H1 (cell line): ENCODE results near the gene MAPK1. TPM values are rescaled to one million over a fixed set of nuclear protein-coding genes. Genes with fewer than 3 reads are reported as not detected.

Experiments used
- CTCF ChIA-PET: fragments of 300-600 bp; sonication (Branson Sonifier 250); formaldehyde crosslinking; loops from one replicate; lab custom pipeline; 2021; ENCODE audit not compliant: partially characterized antibody; lab: Charles Lee
- POLR2A ChIA-PET: fragments of 300-600 bp; sonication (Branson Sonifier 250); formaldehyde crosslinking; loops from one replicate; lab custom pipeline; 2021; ENCODE audit warnings: inconsistent platforms; ENCODE audit not compliant: partially characterized antibody; lab: Charles Lee
- DNase-seq, 2 experiments: peaks; one replicate each; pipeline versions ENCODE4 v3.0.0 to v3.0.0-alpha.2; 2010 to 2022; ENCODE audit warnings: low spot score in 2 of 2, low read depth in 1 of 2, mixed read lengths in 1 of 2
- FAIRE-seq: peaks from 2 replicates; lab custom pipeline; 2011; peaks lifted over from hg19 to GRCh38; lab: Jason Lieb, UNC
- H2AFZ ChIP-seq: 2 replicates; pipeline ENCODE4 v1.8.1; 2012; ENCODE audit warnings: low read length, inconsistent platforms
- H2AK5ac ChIP-seq: 2 replicates; pipeline ENCODE4 v1.6.1; 2013; ENCODE audit warnings: low read depth, low read length
- H2BK120ac ChIP-seq: replicated peaks from 2 replicates; pipeline ENCODE3; 2013; ENCODE audit warnings: low read depth, low read length, inconsistent platforms
- H2BK12ac ChIP-seq: 2 replicates; pipeline ENCODE4 v1.6.1; 2013; ENCODE audit warnings: low read depth, low read length
- H2BK15ac ChIP-seq: 2 replicates; pipeline ENCODE4 v1.6.1; 2013; ENCODE audit warnings: low read length
- H2BK20ac ChIP-seq: 2 replicates; pipeline ENCODE4 v1.6.1; 2013; ENCODE audit warnings: low read length
- H2BK5ac ChIP-seq: 2 replicates; pipeline ENCODE4 v1.6.1; 2013; ENCODE audit warnings: low read depth, low read length
- H3K14ac ChIP-seq: 2 replicates; pipeline ENCODE4 v1.6.1; 2013; ENCODE audit warnings: inconsistent platforms; ENCODE audit not compliant: insufficient read length
- H3K18ac ChIP-seq: 2 replicates; pipeline ENCODE4 v1.6.1; 2013; ENCODE audit warnings: low read length; ENCODE audit errors: extremely low read depth
- H3K23ac ChIP-seq: 2 replicates; pipeline ENCODE4 v1.6.1; 2013; ENCODE audit warnings: inconsistent platforms; ENCODE audit not compliant: insufficient read length
- H3K23me2 ChIP-seq: 2 replicates; pipeline ENCODE4 v1.6.1; 2013; ENCODE audit warnings: low read depth, low read length
- H3K27ac ChIP-seq: 2 replicates; pipeline ENCODE4 v1.6.1; 2011; ENCODE audit warnings: low read depth, low read length, inconsistent platforms
- H3K27me3 ChIP-seq, 4 experiments: replicated peaks in 1 of 4; 1 replicate in 1 of 4; 2 replicates in 3 of 4; pipeline versions ENCODE4 v1.6.1 to v1.8.1; 2011 to 2013; ENCODE audit warnings: low read length in 3 of 4, mild to moderate bottlenecking in 3 of 4, inconsistent platforms in 2 of 4, mixed read lengths in 2 of 4, moderate library complexity in 1 of 4; ENCODE audit not compliant: control insufficient read depth in 3 of 4, insufficient read depth in 3 of 4; ENCODE audit errors: extremely low read depth in 1 of 4
- H3K36me3 ChIP-seq, 4 experiments: 2 replicates each; pipeline versions ENCODE4 v1.6.1 to v1.8.1; 2011 to 2013; ENCODE audit warnings: mild to moderate bottlenecking in 4 of 4, low read length in 3 of 4, moderate library complexity in 2 of 4, control low read depth in 1 of 4, inconsistent platforms in 1 of 4; ENCODE audit not compliant: insufficient read depth in 4 of 4, control insufficient read depth in 2 of 4
- H3K4ac ChIP-seq: replicated peaks from 2 replicates; pipeline ENCODE3; 2013; ENCODE audit warnings: low read length, low read depth, mixed read lengths, inconsistent platforms; ENCODE audit not compliant: insufficient read length
- H3K4me1 ChIP-seq, 4 experiments: replicated peaks in 1 of 4; 1 replicate in 1 of 4; 2 replicates in 3 of 4; pipeline versions ENCODE4 v1.6.1 to v1.8.1; 2011 to 2013; ENCODE audit warnings: low read length in 3 of 4, inconsistent platforms in 2 of 4, mixed read lengths in 1 of 4; ENCODE audit not compliant: insufficient read depth in 4 of 4, control insufficient read depth in 3 of 4
- H3K4me2 ChIP-seq, 2 experiments: 2 replicates each; pipeline versions ENCODE4 v1.6.1 to v1.8.1; 2011 to 2013; ENCODE audit warnings: low read depth in 2 of 2, low read length in 2 of 2, control low read depth in 1 of 2, inconsistent platforms in 1 of 2, mild to moderate bottlenecking in 1 of 2; ENCODE audit not compliant: insufficient read depth in 1 of 2
- H3K4me3 ChIP-seq, 4 experiments: fragments of 200-600, 300-600 bp in 1 of 4; sonication (generic), shearing (Covaris generic), sonication (Bioruptor Twin) in 1 of 4; 2 replicates each; pipeline versions ENCODE4 v1.5.1 to v1.8.1; 2011 to 2016; ENCODE audit warnings: low read length in 4 of 4, low read depth in 3 of 4, control low read depth in 2 of 4, inconsistent platforms in 2 of 4, mild to moderate bottlenecking in 2 of 4, mixed read lengths in 1 of 4, moderate library complexity in 1 of 4; ENCODE audit not compliant: insufficient read depth in 2 of 4; ENCODE audit errors: extremely low read depth in 1 of 4
- H3K56ac ChIP-seq: replicated peaks from 2 replicates; pipeline ENCODE3; 2013; ENCODE audit warnings: low read depth, mild to moderate bottlenecking, mixed read lengths, low read length, inconsistent platforms; ENCODE audit not compliant: insufficient read length
- H3K79me1 ChIP-seq: 2 replicates; pipeline ENCODE4 v1.6.1; 2013; ENCODE audit warnings: low read depth, low read length, control low read depth
- H3K79me2 ChIP-seq, 2 experiments: 2 replicates each; pipeline versions ENCODE4 v1.6.1 to v1.8.1; 2012 to 2013; ENCODE audit warnings: low read length in 2 of 2, mild to moderate bottlenecking in 2 of 2, inconsistent platforms in 1 of 2; ENCODE audit not compliant: insufficient read depth in 2 of 2, control insufficient read depth in 1 of 2
- H3K9ac ChIP-seq, 4 experiments: replicated peaks in 1 of 4; 1 replicate in 1 of 4; 2 replicates in 3 of 4; pipeline versions ENCODE4 v1.6.1 to v1.8.1; 2011 to 2013; ENCODE audit warnings: low read depth in 3 of 4, low read length in 3 of 4, control low read depth in 2 of 4, mild to moderate bottlenecking in 2 of 4, moderate library complexity in 2 of 4, inconsistent platforms in 1 of 4; ENCODE audit errors: extremely low read depth in 1 of 4
- H3K9me3 ChIP-seq, 2 experiments: 2 replicates each; pipeline versions ENCODE4 v1.6.1 to v1.8.1; 2012 to 2013; ENCODE audit warnings: mild to moderate bottlenecking in 2 of 2, moderate library complexity in 2 of 2, control low read depth in 1 of 2, inconsistent platforms in 1 of 2, low read depth in 1 of 2, low read length in 1 of 2, mixed read lengths in 1 of 2; ENCODE audit not compliant: insufficient read depth in 2 of 2
- H4K20me1 ChIP-seq, 2 experiments: replicated peaks in 1 of 2; 2 replicates each; pipeline versions ENCODE3 to v1.8.1; 2011 to 2013; ENCODE audit warnings: inconsistent platforms in 2 of 2, low read length in 2 of 2, mild to moderate bottlenecking in 1 of 2; ENCODE audit not compliant: insufficient read depth in 2 of 2, control insufficient read depth in 1 of 2
- H4K5ac ChIP-seq: 2 replicates; pipeline ENCODE4 v1.6.1; 2013; ENCODE audit warnings: low read length, low read depth, mixed read lengths, inconsistent platforms; ENCODE audit not compliant: insufficient read length
- H4K8ac ChIP-seq: 2 replicates; pipeline ENCODE4 v1.8.0; 2013; ENCODE audit warnings: mild to moderate bottlenecking, moderate library complexity, low read length, inconsistent platforms; ENCODE audit not compliant: insufficient read depth; ENCODE audit errors: extremely low read depth
- H4K91ac ChIP-seq: replicated peaks from 2 replicates; pipeline ENCODE3; 2013; ENCODE audit warnings: low read length, mixed read lengths, inconsistent platforms; ENCODE audit not compliant: insufficient read length
- BACH1 ChIP-seq: IDR thresholded peaks from 2 replicates; pipeline ENCODE4 v1.6.1; 2012; ENCODE audit warnings: low read length, improper control_type of control experiment
- CBX8 ChIP-seq: fragments of 300-800, 300-1000 bp; sonication (generic); IDR thresholded peaks from 2 replicates; pipeline ENCODE4 v1.7.1; 2016; ENCODE audit warnings: low read depth, low read length, borderline replicate concordance
- EZH2 ChIP-seq: fragments of 200-600 bp; sonication (generic); IDR thresholded peaks from 2 replicates; pipeline ENCODE4 v1.7.1; 2012; ENCODE audit warnings: low read depth, mild to moderate bottlenecking, moderate library complexity, low read length, inconsistent platforms; ENCODE audit not compliant: severe bottlenecking
- GABPA ChIP-seq: IDR thresholded peaks from 2 replicates; pipeline ENCODE4 v1.6.1; 2011; ENCODE audit warnings: mild to moderate bottlenecking, low read length, moderate library complexity, borderline replicate concordance; ENCODE audit not compliant: insufficient read depth
- HDAC6 ChIP-seq: IDR thresholded peaks from one replicate; pipeline ENCODE4 v1.7.1; 2012; ENCODE audit warnings: low read depth, mild to moderate bottlenecking, inconsistent platforms, low read length, moderate library complexity
- KDM4A ChIP-seq: IDR thresholded peaks from one replicate; pipeline ENCODE4 v1.7.1; 2012; ENCODE audit warnings: low read depth, mild to moderate bottlenecking, moderate library complexity, low read length, inconsistent platforms; ENCODE audit not compliant: severe bottlenecking
- SAP30 ChIP-seq: fragments of 300-600 bp; sonication (generic); IDR thresholded peaks from 2 replicates; pipeline ENCODE4 v1.7.1; 2012; ENCODE audit warnings: low read length, moderate library complexity, mild to moderate bottlenecking, inconsistent platforms; ENCODE audit not compliant: insufficient read depth, insufficient replicate concordance
- SP4 ChIP-seq: IDR thresholded peaks from 2 replicates; pipeline ENCODE4 v1.6.1; 2012; ENCODE audit warnings: low read length, inconsistent platforms
- SRF ChIP-seq: IDR thresholded peaks from 2 replicates; pipeline ENCODE4 v1.6.1; 2011; ENCODE audit warnings: mild to moderate bottlenecking, low read depth, low read length, moderate library complexity
- TBP ChIP-seq: IDR thresholded peaks from 2 replicates; pipeline ENCODE4 v1.6.1; 2011; ENCODE audit warnings: low read depth, low read length, improper control_type of control experiment
- WGBS, 2 experiments: shearing (Covaris generic) in 1 of 2; methylation state at CpG; one replicate each; pipeline versions ENCODE4 v1.1.6 to v1.1.7; 2013 to 2015; ENCODE audit warnings: low lambda C conversion rate in 2 of 2, mixed read lengths in 2 of 2, inconsistent platforms in 1 of 2, low coverage in 1 of 2, missing lambda C conversion rate in 1 of 2; ENCODE audit not compliant: insufficient replicate concordance in 2 of 2, insufficient coverage in 1 of 2, insufficient read length in 1 of 2; ENCODE audit errors: extremely low coverage in 1 of 2, missing lambda C conversion rate in 1 of 2; 5-methylcytosine and 5-hydroxymethylcytosine counted together
- polyA plus RNA-seq, 7 experiments: library from polyadenylated mRNA; depleted of rRNA in 3 of 7; stranded (reverse) in 5 of 7; unstranded in 2 of 7; fragments of >200 nt in 5 of 7; fragments of 200-250 nt in 2 of 7; gene quantifications; 1 replicate in 5 of 7; 2 replicates in 1 of 7; 4 replicates in 1 of 7; pipeline versions ENCODE4 v1.2.1 to v1.2.3, GENCODE V29; 2011 to 2013; ENCODE audit warnings: missing spikeins in 2 of 7, mixed read lengths in 2 of 7
- total RNA-seq: library from RNA; stranded (reverse); fragmentation: NEBNext Ultra II Directional; extraction: Animal tissue kit (Norgen Biotek cat#: 25700); gene quantifications from 2 replicates; pipeline ENCODE4 v1.2.1, GENCODE V29; 2021
- TF ChIP-seq, protein P1 (sequence below): IDR thresholded peaks from 2 replicates; pipeline ENCODE4 v1.6.1; 2012; ENCODE audit warnings: low read length, inconsistent platforms

Gene MAPK1
- total and polyA plus RNA-seq, 2 of the 8 experiments (the other 6 are each of a cell fraction or from before 2014, with no cell fraction given) = 28.1 to 101 TPM

DNA sequence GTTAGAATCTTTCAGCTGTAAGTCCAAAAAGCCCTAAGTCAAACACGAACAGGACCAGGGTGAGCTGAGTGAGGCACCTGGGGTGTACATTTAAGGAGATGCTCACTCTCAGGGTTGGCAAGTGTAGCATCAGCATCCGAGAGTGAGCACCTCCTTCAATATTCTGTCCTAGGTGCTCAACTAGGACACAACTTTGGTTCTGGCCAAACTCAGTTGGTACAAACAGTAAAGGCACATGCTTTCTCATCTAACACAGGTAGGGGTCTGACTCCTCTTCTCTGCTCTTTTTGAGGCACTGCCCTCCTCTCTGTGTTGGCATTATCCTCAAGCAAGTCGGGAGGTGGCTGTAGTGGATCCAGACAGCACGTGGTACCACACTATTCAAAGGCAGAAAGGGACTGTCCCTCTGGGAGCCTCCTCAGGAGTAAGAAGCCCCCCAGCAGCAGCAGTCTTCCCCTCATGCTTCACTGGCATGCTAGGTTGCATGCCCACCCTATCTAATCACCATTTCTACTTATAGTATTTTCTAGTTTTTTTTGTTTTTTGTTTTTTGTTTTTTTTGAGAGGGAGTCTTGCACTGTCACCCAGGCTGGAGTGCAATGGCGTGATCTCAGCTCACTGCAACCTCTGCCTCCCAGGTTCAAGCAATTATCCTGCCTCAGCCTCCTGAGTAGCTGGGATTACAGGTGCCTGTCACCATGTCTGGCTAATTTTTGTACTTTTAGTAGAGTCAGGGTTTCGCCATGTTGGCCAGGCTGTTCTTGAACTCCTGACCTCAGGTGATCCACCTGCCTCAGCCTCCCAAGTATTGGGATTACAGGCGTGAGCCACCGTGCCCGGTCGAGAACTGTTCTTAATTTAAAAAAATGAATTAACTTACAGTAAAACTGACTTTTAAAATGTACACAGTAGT is 14.7 kb upstream of the MAPK1 start:
- H3K27ac ChIP-seq = no peak overlapping the region
- no peak overlapping the region for H2BK120ac ChIP-seq
- H4K5ac ChIP-seq = no peak overlapping the region
- H3K56ac ChIP-seq = no peak overlapping the region
- H3K4me2 ChIP-seq = no peak overlapping the region
- no peaks in the 10 kb centered on the region for H3K36me3 ChIP-seq
- POLR2A ChIA-PET = no interaction called here
- no peak overlapping the region for H4K91ac ChIP-seq
- WGBS, 2 experiments = 87% methylated on average over 10 of the region's 10 CpGs; no CpG with 5 or more reads in 1 of the 2 experiments
- H3K79me2 ChIP-seq = no peaks in the 10 kb centered on the region
- H3K4ac ChIP-seq = no peak overlapping the region
- H2BK5ac ChIP-seq = no peak overlapping the region
- DNase-seq (no peak), FAIRE-seq (no peak)
- H2AK5ac ChIP-seq = no peak overlapping the region
- CTCF ChIA-PET = no interaction called here
- H3K4me3 ChIP-seq = no peak overlapping the region
- H3K23ac ChIP-seq = no peak overlapping the region
- no peaks in the 10 kb centered on the region for H4K20me1 ChIP-seq
- H2AFZ ChIP-seq = no peak overlapping the region
- H3K79me1 ChIP-seq = no peaks in the 10 kb centered on the region
- H3K9me3 ChIP-seq = peaks cover 0 to 3% of the 10 kb centered on the region in 2 experiments; a peak in 1 of 4 replicates
- H3K23me2 ChIP-seq = no peaks in the 10 kb centered on the region
- H3K14ac ChIP-seq = no peak overlapping the region
- no peaks in the 10 kb centered on the region for H3K4me1 ChIP-seq
- no peak overlapping the region for H3K18ac ChIP-seq
- H4K8ac ChIP-seq = no peak overlapping the region
- no peak overlapping the region for H2BK12ac ChIP-seq
- no peaks in the 10 kb centered on the region for H3K27me3 ChIP-seq
- H3K9ac ChIP-seq = no peak overlapping the region
- H2BK20ac ChIP-seq = no peak overlapping the region
- no peak overlapping the region for H2BK15ac ChIP-seq
- no peak for TF ChIP-seq BACH1
- no peak for TF ChIP-seq TBP
- no peak for TF ChIP-seq SRF
- TF ChIP-seq SAP30 = no peak
- no peak for TF ChIP-seq CBX8
- TF ChIP-seq EZH2 = no peak
- TF ChIP-seq GABPA = no peak
- no peak for TF ChIP-seq HDAC6
- no peak for TF ChIP-seq KDM4A
- TF ChIP-seq SP4 = no peak
- TF ChIP-seq, protein P1, sequence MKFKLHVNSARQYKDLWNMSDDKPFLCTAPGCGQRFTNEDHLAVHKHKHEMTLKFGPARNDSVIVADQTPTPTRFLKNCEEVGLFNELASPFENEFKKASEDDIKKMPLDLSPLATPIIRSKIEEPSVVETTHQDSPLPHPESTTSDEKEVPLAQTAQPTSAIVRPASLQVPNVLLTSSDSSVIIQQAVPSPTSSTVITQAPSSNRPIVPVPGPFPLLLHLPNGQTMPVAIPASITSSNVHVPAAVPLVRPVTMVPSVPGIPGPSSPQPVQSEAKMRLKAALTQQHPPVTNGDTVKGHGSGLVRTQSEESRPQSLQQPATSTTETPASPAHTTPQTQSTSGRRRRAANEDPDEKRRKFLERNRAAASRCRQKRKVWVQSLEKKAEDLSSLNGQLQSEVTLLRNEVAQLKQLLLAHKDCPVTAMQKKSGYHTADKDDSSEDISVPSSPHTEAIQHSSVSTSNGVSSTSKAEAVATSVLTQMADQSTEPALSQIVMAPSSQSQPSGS = no peak
